Astrocyte of the cerebellum (primary cell): ENCODE results near the gene IRGC.

ENCODE experiments used
- DNase-seq: peaks from one replicate; pipeline ENCODE4 v3.0.0-alpha.2; 2011; ENCODE audit warnings: low read depth
- H3K4me3 ChIP-seq: 2 replicates; pipeline ENCODE4 v1.5.1; 2011; ENCODE audit warnings: mild to moderate bottlenecking, low read depth, low read length, moderate library complexity
- CTCF ChIP-seq: IDR thresholded peaks from 2 replicates; pipeline ENCODE4 v1.5.1; 2012; ENCODE audit warnings: low read length, low read depth, moderate library complexity, mild to moderate bottlenecking; ENCODE audit errors: missing control alignments
- in situ Hi-C: cut with HindIII; loops from 2 replicates; pipeline ENCODE4 v1.10.0; 2017; ENCODE audit warnings: low sequenced_read_pairs

IRGC gene

GRCh38 chr19:43739439-43740235 lies 23.8 kb downstream of the IRGC start:
- no peak for DNase-seq

GRCh38 chr19:43741075-43741825 lies 25.4 kb downstream of the IRGC start:
- no peak overlapping the region for H3K4me3 ChIP-seq
- in situ Hi-C loops: loop anchor here (5.0 kb wide), 2 partner anchors 46 to 74 kb away; no protein-coding TSS in a partner anchor
- no peak for TF ChIP-seq CTCF
- DNase-seq: no peak

More at GRCh38 chr19:43739439-43740235, 23.8 kb downstream of the IRGC start:
- in situ Hi-C loops: loop anchor here (5.0 kb wide), 2 partner anchors 48 to 72 kb away; no protein-coding TSS in a partner anchor
- no peak for TF ChIP-seq CTCF
- H3K4me3 ChIP-seq: no peak overlapping the region

- no peak for TF ChIP-seq CTCF
- no peak overlapping the region for H3K4me3 ChIP-seq
- in situ Hi-C loops: loop anchor here (5.0 kb wide), 2 partner anchors 44 to 76 kb away; no protein-coding TSS in a partner anchor
- no peak for DNase-seq
These were observed 27.2 kb downstream of the IRGC start for GRCh38 chr19:43743059-43743458.

GRCh38 chr19:43747557-43748204 lies 31.8 kb downstream of the IRGC start:
- TF ChIP-seq CTCF: no peak
- no peak overlapping the region for H3K4me3 ChIP-seq
- in situ Hi-C loops: no loop called here
- no peak for DNase-seq

- no peak for DNase-seq
- no peak for TF ChIP-seq CTCF
- in situ Hi-C loops: no loop called here
- no peak overlapping the region for H3K4me3 ChIP-seq
These were observed 32.3 kb downstream of the IRGC start for GRCh38 chr19:43748205-43748594.

- no peak for DNase-seq
- in situ Hi-C loops: no loop called here
- H3K4me3 ChIP-seq: no peak overlapping the region
These were observed 32.8 kb downstream of the IRGC start for GRCh38 chr19:43748685-43749084.

More at GRCh38 chr19:43748685-43749084, 32.8 kb downstream of the IRGC start:
- TF ChIP-seq CTCF: no peak
